Measurements from ENCODE around the gene KCNJ5.

The KCNJ5 gene

GRCh38 chr11:128926437-128927107 lies 35.4 kb downstream of the KCNJ5 start:
- Mint-ChIP-seq H3K27me3 (ENCODE audit: low read depth, poor library complexity) (peaks cover 47% of the 10 kb centered on the region), H3K4me1 (peaks cover 78% of the 10 kb centered on the region), H3K9me3 (peaks cover 10% of the 10 kb centered on the region), H3K4me3 (no peak overlapping the region), H3K27ac (no peak overlapping the region), H3K36me3 (ENCODE audit: low read depth) (no peaks in the 10 kb centered on the region)
- no peak for TF ChIP-seq CTCF (IDR thresholded peaks at IDR 0.05)
- no peak for DNase-seq

- no peak for DNase-seq
- Mint-ChIP-seq H3K27me3 (ENCODE audit: low read depth, poor library complexity) (peaks cover 52% of the 10 kb centered on the region), H3K4me1 (peaks cover 83% of the 10 kb centered on the region), H3K4me3 (no peak overlapping the region), H3K36me3 (ENCODE audit: low read depth) (no peaks in the 10 kb centered on the region), H3K9me3 (peaks cover 7% of the 10 kb centered on the region), H3K27ac (no peak overlapping the region)
- TF ChIP-seq CTCF (IDR thresholded peaks at IDR 0.05) = no peak
These were observed 35.9 kb downstream of the KCNJ5 start for GRCh38 chr11:128927108-128927461.

GRCh38 chr11:128927683-128928336 lies 36.7 kb downstream of the KCNJ5 start:
- H3K27ac Mint-ChIP-seq = no peak overlapping the region
- no peaks in the 10 kb centered on the region for H3K36me3 Mint-ChIP-seq (ENCODE audit: low read depth)
- TF ChIP-seq CTCF (IDR thresholded peaks at IDR 0.05) = no peak
- no peak for DNase-seq
- peaks cover 4% of the 10 kb centered on the region for H3K9me3 Mint-ChIP-seq
- peaks cover 85% of the 10 kb centered on the region for H3K4me1 Mint-ChIP-seq
- peaks cover 54% of the 10 kb centered on the region for H3K27me3 Mint-ChIP-seq (ENCODE audit: low read depth, poor library complexity)
- no peak overlapping the region for H3K4me3 Mint-ChIP-seq

- Mint-ChIP-seq H3K4me3 (no peak overlapping the region), H3K4me1 (peaks cover 85% of the 10 kb centered on the region), H3K27me3 (ENCODE audit: low read depth, poor library complexity) (peaks cover 54% of the 10 kb centered on the region), H3K36me3 (ENCODE audit: low read depth) (no peaks in the 10 kb centered on the region), H3K27ac (no peak overlapping the region), H3K9me3 (peaks cover 4% of the 10 kb centered on the region)
- no peak for TF ChIP-seq CTCF (IDR thresholded peaks at IDR 0.05)
- DNase-seq = no peak
These were observed 37.2 kb downstream of the KCNJ5 start for GRCh38 chr11:128928400-128928799.

- Mint-ChIP-seq H3K27ac (no peak overlapping the region), H3K27me3 (ENCODE audit: low read depth, poor library complexity) (peaks cover 50% of the 10 kb centered on the region), H3K4me3 (peak overlapping the region; percentile 7), H3K36me3 (ENCODE audit: low read depth) (peaks cover 5% of the 10 kb centered on the region), H3K4me1 (peaks cover 85% of the 10 kb centered on the region), H3K9me3 (peaks cover 8% of the 10 kb centered on the region)
- no peak for DNase-seq
- TF ChIP-seq CTCF (IDR thresholded peaks at IDR 0.05) = no peak
These were observed 38.3 kb downstream of the KCNJ5 start for GRCh38 chr11:128929468-128929867.

GRCh38 chr11:128929991-128930390 lies 38.8 kb downstream of the KCNJ5 start:
- no peak for TF ChIP-seq CTCF (IDR thresholded peaks at IDR 0.05)
- Mint-ChIP-seq H3K4me1 (peaks cover 85% of the 10 kb centered on the region), H3K9me3 (peaks cover 8% of the 10 kb centered on the region), H3K27ac (no peak overlapping the region), H3K27me3 (ENCODE audit: low read depth, poor library complexity) (peaks cover 49% of the 10 kb centered on the region), H3K4me3 (peak overlapping the region; percentile 7), H3K36me3 (ENCODE audit: low read depth) (peaks cover 5% of the 10 kb centered on the region)
- peak; percentile 31 for DNase-seq

Data from nephron progenitor cell (in vitro differentiated cells).